A673 (cell line): ENCODE measurements around the gene NFASC. TPM values are rescaled to one million over a fixed set of nuclear protein-coding genes. Genes with fewer than 3 reads are reported as not detected.

Source experiments
- BruUV-seq: library from RNA; stranded (reverse); fragments of 400-500 nt; replicated peaks from 2 replicates; lab custom pipeline; 2021; lab: Mats Ljungman, UMichigan
- CTCF ChIA-PET: fragments of 300-600 bp; sonication (Branson Sonifier 250); formaldehyde crosslinking; loops from one replicate; lab custom pipeline; 2022; ENCODE audit warnings: antibody characterized with exemption; lab: Charles Lee
- POLR2A ChIA-PET: fragments of 300-600 bp; sonication (Branson Sonifier 250); formaldehyde crosslinking; loops from one replicate; lab custom pipeline; 2022; ENCODE audit warnings: antibody characterized with exemption; ENCODE audit not compliant: low non-redundant PET; lab: Charles Lee
- DNase-seq: peaks from one replicate; pipeline ENCODE4 v3.0.0-alpha.2; 2015; ENCODE audit warnings: low spot score
- H3K27ac ChIP-seq: fragments of 200-600 bp; sonication (generic); 2 replicates; pipeline ENCODE4 v1.5.1; 2016; ENCODE audit warnings: mixed run types, low read depth, mild to moderate bottlenecking, mixed read lengths, antibody characterized with exemption, low read length; ENCODE audit not compliant: poor library complexity, severe bottlenecking
- H3K27me3 ChIP-seq: fragments of 200-600 bp; sonication (generic); replicated peaks from 2 replicates; pipeline ENCODE4 v1.6.1; 2017; ENCODE audit warnings: mixed run types, low read depth, mild to moderate bottlenecking, mixed read lengths, antibody characterized with exemption, low read length; ENCODE audit not compliant: insufficient read depth, poor library complexity
- H3K36me3 ChIP-seq: fragments of 200-600 bp; sonication (generic); 2 replicates; pipeline ENCODE4 v1.6.1; 2016; ENCODE audit warnings: mixed run types, mild to moderate bottlenecking, mixed read lengths, antibody characterized with exemption, low read length; ENCODE audit not compliant: insufficient read depth, poor library complexity, severe bottlenecking
- H3K4me1 ChIP-seq: fragments of 200-600 bp; sonication (generic); 2 replicates; pipeline ENCODE4 v1.6.1; 2017; ENCODE audit warnings: mixed run types, mild to moderate bottlenecking, mixed read lengths, antibody characterized with exemption, low read length; ENCODE audit not compliant: insufficient read depth, poor library complexity, severe bottlenecking
- H3K4me3 ChIP-seq: fragments of 200-600 bp; sonication (generic); 2 replicates; pipeline ENCODE4 v1.5.1; 2016; ENCODE audit warnings: low read depth, mixed run types, mild to moderate bottlenecking, mixed read lengths, low read length; ENCODE audit not compliant: poor library complexity, severe bottlenecking
- H3K9me3 ChIP-seq: fragments of 200-600 bp; sonication (generic); 2 replicates; pipeline ENCODE4 v1.6.1; 2016; ENCODE audit warnings: mixed run types, low read depth, mild to moderate bottlenecking, mixed read lengths, antibody characterized with exemption, low read length; ENCODE audit not compliant: poor library complexity, severe bottlenecking
- CTCF ChIP-seq: fragments of 300-800, 200-600 bp; sonication (generic); conservative IDR thresholded peaks from 2 replicates; pipeline ENCODE4 v1.5.1; 2017; ENCODE audit warnings: low read depth, mild to moderate bottlenecking, antibody characterized with exemption, low read length, moderate library complexity, mixed read lengths
- EZH2 ChIP-seq: fragments of 200-600 bp; sonication (generic); IDR thresholded peaks from 2 replicates; pipeline ENCODE4 v1.6.1; 2017; ENCODE audit warnings: borderline replicate concordance, low read depth, mild to moderate bottlenecking, mixed read lengths, antibody characterized with exemption, low read length; ENCODE audit not compliant: poor library complexity, severe bottlenecking
- intact Hi-C: fragments of 100-400 bp; cut with micrococcal nuclease; formaldehyde crosslinking; loops from one replicate; pipeline ENCODE4 v1.10.0; 2022; ENCODE audit not compliant: unreplicated experiment
- total RNA-seq: library from RNA; stranded (reverse); gene quantifications from 2 replicates; pipeline ENCODE4 v1.2.3, GENCODE V29; 2021

Gene NFASC
- total RNA-seq, 1 experiment from 2014 or later = 0.24 TPM

DNA sequence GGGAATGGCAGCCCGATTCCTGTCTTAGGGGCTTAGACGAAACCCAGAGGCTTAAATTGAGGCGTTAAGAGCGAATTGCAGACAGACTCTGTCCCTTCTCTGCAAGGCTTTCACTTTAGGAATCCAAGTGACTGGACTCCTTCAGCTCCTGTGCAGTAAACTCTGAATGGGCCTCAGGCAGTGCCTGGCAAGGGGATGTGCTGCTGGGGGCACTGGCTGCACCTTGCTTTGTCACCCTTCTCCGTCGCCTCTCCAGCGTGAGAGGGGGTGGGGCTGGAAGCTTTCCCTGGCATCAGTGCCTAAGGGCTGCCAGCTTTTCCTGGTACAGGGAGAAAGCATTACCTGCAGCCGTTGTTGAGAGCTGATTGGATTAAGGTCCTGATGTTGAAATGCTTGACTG lies 39.9 kb upstream of the NFASC start:
- Histone ChIP-seq H3K27me3 (peaks cover 84% of the 10 kb centered on the region), H3K36me3 (no peaks in the 10 kb centered on the region), H3K4me1 (no peaks in the 10 kb centered on the region), H3K27ac (no peak overlapping the region), H3K4me3 (no peak overlapping the region), H3K9me3 (no peaks in the 10 kb centered on the region)
- intact Hi-C loops = no loop called here
- DNase-seq = no peak
- ChIA-PET CTCF (interaction anchor here (0.6 kb wide), 1 partner anchor 168 kb away, joined by 8 read pairs; no protein-coding TSS in a partner anchor), POLR2A (no interaction called here)
- no peak for TF ChIP-seq CTCF
- TF ChIP-seq EZH2 = no peak
- BruUV-seq = no TSS peak

- Histone ChIP-seq H3K27me3 (peaks cover 80% of the 10 kb centered on the region), H3K4me3 (no peak overlapping the region), H3K9me3 (no peaks in the 10 kb centered on the region), H3K4me1 (no peaks in the 10 kb centered on the region), H3K36me3 (no peaks in the 10 kb centered on the region), H3K27ac (no peak overlapping the region)
- POLR2A ChIA-PET = no interaction called here
- CTCF ChIA-PET = interaction anchor here (0.6 kb wide), 1 partner anchor 169 kb away, joined by 8 read pairs; no protein-coding TSS in a partner anchor
- no TSS peak for BruUV-seq
- no peak for DNase-seq
- intact Hi-C loops = no loop called here
- no peak for TF ChIP-seq EZH2
- TF ChIP-seq CTCF = no peak
Observed at GRCh38 chr1:204831186-204831585, 39.5 kb upstream of the NFASC start.

- H3K27me3 ChIP-seq = peaks cover 57% of the 10 kb centered on the region
- H3K4me3 ChIP-seq = no peak overlapping the region
- no peaks in the 10 kb centered on the region for H3K4me1 ChIP-seq
- no peak for TF ChIP-seq CTCF
- no peak for TF ChIP-seq EZH2
- ChIA-PET CTCF (no interaction called here), POLR2A (no interaction called here)
- no peaks in the 10 kb centered on the region for H3K9me3 ChIP-seq
- intact Hi-C loops = no loop called here
- H3K36me3 ChIP-seq = no peaks in the 10 kb centered on the region
- no TSS peak for BruUV-seq
- no peak overlapping the region for H3K27ac ChIP-seq
- no peak for DNase-seq
Observed at GRCh38 chr1:204834336-204834735, 36.3 kb upstream of the NFASC start.
